NCI-H510A treated with DMSO at 0.1 percent for 48 hours (cell line): ENCODE results near the gene PHRF1.
A peak's percentile ranks its signal among the peaks of the same experiment; 100 is the strongest.
"Not testable (repeated sequence)": the region's sequence is repeated elsewhere in the genome, so short reads cannot be mapped to it uniquely, and the experiment has no call there.

Source experiments
- DNase-seq: peaks from one replicate; lab custom pipeline; 2025; lab: John Stamatoyannopoulos, UW

The PHRF1 gene

DNA sequence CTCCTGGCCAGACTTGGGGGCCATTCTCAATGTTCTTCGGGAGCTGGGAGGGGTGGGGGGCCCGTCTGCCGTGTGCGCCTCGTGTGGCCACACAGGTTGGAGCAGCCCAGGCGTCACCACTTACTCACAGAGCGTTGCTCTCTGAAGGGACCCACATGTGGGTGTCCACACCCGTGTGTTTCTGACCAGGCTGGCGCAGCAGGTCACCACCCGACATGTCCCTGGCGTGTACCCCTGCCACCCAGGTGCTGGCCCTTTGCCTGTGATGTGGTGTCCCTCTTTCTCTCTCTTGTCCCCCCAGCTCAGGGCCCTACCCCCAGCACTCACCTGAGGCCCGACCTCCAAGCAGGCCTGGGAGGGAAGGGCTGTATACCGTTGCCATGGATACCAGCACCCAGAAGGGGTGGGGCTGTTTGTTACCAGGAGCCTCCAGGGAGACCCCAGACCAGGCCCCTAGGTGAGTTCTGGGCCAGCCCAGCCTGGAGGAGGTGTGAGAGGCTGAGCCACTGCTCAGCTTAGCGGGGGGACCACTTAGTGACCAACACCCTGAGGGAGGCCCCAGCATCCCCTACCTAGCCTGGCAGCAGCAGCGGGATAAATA, 17.1 kb upstream of the PHRF1 start:
- DNase-seq: no peak

DNA sequence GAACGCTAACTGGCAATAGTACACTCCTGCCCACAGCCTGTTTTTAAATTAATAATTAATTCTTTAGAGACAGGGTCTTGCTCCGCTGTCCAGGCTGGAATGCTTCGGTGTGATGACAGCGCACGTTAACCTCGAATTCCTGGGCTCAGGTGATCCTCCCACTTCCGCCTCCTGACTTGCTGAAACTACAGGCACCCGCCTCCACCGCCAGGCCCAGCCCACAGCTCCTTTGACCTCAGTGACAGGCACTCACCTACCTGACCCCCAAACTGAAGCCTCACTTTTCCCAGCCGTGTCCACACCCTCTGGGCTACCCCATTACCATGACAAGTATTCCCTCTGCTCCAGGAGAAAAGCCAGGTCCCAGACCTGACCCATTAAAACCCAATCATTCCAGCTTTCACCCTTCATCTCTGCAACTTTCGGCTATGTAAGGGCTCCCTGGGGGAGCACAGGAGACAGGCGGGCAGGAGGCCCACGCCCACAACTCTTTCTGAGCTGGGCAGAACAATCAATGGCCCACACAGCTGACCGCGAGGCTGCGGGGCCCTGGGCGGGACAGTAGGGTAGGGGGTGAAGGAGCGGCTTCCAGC, 16.5 kb upstream of the PHRF1 start:
- no peak for DNase-seq

DNA sequence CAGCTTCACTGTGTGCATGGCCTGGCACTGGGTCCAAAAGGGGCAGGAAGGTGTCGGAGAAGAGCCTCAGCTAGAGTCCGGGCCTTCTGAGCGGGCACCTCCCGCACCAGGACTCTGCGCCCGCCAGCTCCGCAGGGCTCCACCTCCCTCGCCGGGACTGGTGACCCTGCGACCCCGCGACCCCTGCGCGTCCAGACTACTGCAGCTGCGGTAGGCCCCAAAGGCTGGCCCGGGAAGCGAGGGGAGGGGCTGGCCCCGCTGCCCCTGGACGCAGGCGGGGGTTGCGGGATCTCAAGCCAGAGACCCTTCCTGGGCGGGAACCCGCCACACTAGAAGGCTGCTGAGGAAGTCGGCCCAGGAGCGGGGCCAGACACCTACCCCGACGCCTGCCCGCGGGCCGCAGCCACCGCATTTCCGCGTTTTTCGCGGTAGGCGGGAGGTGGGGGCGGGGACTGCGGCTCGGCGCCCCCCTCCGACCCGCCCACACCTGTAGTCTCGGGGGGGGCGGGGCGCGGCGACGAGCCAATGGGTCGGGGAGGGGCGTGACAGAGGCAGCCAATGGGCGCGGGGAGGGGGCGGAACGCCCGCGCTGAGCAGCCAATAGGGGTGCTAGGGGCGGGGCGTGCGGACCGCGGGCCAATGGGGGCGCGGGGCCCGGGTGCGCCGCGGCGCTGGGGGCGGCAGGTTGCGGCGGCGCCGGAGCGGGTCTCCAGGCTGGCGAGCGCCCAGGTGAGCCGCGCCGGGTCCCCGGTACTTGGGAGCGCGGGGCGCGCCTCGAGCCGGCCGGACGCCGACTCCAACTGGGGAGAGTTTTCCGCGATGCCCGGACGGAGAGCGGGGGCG, 15.7 kb upstream of the PHRF1 start, which contains the start of the genes LMNTD2 and RASSF7:
LMNTD2 (minus strand) TSS at position 434 of the 843 bp plus-strand sequence; CDS start at position 412, 22 bp downstream.
RASSF7 (plus strand) TSS at position 666 of the 843 bp plus-strand sequence. CDS start 799 bp downstream, outside the sequence.
- peak; percentile 81 for DNase-seq

DNA sequence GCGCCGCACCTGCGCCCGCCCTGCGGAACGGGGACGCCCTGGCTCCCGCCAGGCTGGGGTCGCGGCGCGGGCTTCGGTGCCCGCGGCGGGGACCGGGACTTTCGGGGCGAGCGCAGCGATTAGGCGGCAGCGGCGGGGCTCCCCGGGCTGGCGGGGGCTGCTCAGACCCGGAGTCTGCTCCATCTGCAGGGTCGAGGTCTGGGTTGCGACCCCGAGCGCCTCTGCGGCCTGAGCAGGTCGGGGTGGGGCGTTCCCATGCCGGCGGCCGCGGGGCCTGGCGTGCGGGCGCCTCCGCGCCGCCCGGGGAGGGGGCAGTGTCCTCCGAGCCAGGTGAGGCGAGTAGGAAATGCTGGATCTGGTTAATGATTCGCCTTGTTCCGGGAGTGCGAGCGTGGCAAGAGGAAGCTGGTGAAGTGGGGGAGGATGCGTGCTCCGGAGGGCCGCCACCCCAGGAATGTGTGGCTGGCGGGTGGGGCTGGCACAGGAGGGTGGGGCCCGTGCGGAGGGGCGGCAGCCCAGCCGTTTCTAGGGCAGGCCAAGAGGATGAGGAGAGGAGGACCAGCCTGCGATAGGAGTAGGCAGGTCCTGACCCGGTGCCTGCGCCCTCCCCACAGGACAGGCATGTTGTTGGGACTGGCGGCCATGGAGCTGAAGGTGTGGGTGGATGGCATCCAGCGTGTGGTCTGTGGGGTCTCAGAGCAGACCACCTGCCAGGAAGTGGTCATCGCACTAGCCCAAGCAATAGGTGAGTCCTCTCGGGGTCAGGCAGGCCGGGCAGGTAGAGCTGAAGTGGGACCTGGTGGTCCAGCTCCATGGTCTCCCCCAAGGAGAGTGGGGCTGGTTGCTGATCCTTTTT, 14.9 kb upstream of the PHRF1 start:
- no peak for DNase-seq

DNA sequence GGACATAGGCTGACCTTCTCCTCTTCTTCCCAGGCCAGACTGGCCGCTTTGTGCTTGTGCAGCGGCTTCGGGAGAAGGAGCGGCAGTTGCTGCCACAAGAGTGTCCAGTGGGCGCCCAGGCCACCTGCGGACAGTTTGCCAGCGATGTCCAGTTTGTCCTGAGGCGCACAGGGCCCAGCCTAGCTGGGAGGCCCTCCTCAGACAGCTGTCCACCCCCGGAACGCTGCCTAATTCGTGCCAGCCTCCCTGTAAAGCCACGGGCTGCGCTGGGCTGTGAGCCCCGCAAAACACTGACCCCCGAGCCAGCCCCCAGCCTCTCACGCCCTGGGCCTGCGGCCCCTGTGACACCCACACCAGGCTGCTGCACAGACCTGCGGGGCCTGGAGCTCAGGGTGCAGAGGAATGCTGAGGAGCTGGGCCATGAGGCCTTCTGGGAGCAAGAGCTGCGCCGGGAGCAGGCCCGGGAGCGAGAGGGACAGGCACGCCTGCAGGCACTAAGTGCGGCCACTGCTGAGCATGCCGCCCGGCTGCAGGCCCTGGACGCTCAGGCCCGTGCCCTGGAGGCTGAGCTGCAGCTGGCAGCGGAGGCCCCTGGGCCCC, 14.1 kb upstream of the PHRF1 start:
- no peak for DNase-seq

DNA sequence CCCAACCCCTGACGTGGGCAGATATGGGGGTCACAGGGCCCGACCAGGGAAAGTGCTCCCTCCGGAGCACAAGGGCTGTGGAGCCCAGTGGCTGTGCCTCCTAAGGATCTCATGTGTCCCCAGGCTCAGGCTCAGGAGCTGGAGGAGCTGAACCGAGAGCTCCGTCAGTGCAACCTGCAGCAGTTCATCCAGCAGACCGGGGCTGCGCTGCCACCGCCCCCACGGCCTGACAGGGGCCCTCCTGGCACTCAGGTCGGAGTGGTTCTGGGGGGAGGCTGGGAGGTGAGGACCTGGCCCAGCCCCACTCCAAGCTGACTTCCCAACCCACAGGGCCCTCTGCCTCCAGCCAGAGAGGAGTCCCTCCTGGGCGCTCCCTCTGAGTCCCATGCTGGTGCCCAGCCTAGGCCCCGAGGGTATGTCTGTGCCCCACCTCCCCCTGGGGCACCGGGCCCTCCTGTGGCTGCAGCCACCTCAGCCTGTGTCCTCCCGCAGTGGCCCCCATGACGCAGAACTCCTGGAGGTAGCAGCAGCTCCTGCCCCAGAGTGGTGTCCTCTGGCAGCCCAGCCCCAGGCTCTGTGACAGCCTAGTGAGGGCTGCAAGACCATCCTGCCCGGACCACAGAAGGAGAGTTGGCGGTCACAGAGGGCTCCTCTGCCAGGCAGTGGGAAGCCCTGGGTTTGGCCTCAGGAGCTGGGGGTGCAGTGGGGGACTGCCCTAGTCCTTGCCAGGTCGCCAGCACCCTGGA, 13.0 kb upstream of the PHRF1 start:
- no peak for DNase-seq

DNA sequence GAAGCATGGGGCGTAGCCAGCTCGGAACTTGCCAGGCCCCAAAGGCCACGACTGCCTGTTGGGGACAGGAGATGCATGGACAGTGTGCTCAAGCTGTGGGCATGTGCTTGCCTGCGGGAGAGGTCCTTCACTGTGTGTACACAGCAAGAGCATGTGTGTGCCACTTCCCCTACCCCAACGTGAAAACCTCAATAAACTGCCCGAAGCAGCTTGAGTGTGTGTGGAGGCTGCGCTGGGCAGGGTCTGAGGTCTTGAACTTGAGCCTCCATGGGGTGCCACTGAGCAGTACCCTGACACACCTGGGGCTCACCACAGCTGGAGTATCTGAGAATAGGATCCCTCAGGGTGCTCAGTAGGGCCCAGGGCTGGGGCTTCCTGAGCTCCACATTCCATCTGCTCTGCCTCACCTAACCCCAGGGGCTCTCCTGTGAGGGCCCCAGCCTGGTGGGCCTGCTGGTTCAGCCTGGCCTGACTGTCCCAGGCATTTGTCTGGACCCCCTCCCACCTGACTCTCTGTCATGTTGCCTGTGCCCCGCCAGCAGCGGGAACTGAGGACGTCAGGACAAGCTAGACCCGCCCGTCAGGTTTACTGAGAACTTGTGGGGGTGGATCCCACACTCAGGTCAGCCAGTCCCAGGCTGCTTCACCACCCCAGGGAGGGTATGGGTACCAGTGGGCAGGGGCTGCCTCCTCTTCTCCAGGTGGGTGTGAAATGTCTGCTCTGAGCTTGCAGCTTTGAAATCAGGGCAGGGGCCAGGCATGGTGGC, 12.3 kb upstream of the PHRF1 start:
- DNase-seq: no peak

DNA sequence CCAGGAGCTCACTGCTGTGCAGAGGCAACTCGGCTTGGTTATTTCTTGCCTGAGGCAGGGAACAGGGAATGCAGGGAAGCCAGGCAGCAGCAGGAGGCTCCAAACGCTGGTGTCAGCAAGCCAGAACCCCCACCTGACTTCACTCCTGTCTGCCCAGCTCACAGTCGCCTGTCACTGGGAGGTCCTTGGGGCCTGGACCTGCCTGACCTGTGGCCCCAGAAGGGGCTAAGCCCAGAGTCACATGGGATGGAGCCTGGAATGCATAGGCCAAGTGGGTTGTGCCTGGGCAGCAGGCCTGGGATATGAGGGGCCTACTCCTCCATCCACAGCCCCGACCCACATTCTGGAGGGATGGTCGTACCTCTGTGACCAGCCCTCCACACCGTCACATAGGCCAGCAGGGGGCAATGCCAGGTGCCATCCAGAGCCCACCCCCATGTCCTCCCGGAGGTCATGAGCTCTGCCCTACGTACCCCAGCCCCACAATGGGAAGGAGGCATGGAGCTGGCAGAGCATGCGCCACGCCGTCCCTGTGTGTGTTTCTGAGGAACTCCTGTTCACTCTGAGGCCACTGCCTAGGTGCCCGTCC, 10.3 kb upstream of the PHRF1 start:
- no peak for DNase-seq

DNA sequence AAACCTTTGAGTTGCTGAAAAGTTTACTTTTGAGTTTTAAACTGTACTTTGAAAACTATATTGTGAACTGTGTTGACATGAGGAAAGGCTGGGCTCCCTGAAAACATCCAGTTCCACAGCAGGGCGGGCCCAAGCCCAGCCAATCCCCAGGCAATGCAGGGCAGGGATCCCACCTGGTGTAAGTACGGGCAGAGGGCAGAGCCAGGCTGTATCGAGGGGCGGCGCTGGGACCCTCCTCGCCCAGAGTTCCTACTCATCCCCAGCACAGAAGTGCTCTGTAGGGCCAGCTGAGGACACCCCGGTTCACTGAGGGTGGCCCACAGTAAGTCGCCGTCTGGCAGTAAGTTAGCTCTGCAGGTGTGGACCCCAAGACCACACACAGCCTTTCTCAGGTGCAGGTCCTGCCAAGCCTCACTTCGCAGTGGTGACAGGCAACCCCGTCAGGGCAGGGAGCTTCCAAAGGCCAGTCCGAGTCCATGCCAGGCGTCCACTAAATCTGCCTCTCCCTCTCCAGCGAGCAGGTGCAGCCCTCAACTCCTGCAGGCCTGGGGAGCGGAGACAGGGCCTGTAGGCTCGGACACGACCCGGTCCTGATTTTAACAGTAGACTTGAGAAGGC, 9.2 kb upstream of the PHRF1 start:
- no peak for DNase-seq

DNA sequence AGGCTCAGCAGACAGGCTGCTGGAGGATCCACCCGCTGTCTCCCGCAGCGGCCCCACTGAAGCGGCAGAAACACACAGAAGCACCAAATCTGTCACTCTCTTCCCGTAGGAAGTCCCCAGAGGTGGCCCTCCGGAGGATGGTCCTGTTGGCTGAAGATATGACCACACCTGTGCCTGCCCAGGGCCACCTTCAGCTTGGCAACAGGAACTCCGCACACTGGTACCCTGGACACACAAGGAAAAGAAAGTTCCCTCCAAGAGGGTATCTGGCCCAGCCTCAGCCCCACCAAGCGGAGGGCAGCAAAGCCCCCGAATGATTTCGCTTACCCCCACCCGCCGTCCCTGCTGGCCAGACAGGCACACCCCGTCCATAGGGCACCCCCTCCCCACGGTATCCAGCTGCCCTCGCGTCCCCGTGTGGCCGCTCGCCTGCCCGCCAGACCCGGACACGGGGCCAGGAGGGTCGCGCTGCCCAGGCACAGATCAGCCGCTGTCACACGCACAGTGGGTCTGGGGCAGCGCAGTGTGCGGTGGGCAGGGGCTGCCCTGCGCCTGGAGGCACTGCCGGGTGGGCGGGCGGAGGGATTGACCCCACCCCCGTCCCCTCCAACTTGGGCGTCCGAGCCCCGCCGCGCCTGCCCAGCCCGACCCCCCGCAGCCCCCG, 8.5 kb upstream of the PHRF1 start:
- no peak for DNase-seq

DNA sequence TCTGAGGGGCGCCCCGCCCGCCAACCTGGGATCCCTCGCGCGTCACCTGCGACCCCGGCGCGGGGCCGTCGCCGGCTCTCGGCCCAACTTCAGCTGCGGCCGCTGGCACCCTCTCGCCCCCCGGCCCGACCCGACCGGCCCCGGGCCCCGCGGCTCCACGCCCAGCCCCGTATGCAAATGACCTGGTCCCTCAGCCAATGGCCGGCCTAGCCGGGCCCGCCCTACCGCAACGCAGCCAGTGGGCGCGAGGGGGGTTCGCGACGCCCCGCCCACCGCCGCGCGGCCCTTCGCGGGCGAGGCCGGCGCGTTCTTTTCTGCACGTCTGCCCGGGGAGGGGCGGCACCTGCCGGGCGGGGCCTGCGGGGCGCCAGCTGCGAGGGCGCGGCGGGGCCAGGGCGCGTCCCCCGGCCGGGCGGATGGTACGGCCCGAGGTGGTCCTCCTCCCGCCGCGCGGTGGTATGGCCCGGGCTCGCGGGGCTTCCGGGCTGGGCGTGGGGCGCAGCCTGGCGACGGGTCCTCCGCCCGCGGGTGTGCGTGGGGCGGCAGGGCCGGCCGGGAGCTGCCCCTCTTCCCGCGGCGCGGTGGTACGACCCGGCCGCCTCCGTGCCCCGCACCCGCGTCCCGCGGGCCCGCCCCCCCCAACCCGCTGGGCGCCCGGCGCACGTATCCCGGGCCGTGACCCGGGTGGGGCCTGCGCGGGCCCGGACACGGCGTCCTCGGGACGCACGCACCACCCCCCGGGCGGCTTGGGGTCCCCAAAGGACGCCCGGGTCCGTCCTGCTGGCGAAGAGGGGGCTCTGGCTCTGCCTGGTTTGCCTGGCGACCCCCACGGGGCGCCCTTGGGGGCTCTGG, 7.7 kb upstream of the PHRF1 start:
- DNase-seq: peak; percentile 79

DNA sequence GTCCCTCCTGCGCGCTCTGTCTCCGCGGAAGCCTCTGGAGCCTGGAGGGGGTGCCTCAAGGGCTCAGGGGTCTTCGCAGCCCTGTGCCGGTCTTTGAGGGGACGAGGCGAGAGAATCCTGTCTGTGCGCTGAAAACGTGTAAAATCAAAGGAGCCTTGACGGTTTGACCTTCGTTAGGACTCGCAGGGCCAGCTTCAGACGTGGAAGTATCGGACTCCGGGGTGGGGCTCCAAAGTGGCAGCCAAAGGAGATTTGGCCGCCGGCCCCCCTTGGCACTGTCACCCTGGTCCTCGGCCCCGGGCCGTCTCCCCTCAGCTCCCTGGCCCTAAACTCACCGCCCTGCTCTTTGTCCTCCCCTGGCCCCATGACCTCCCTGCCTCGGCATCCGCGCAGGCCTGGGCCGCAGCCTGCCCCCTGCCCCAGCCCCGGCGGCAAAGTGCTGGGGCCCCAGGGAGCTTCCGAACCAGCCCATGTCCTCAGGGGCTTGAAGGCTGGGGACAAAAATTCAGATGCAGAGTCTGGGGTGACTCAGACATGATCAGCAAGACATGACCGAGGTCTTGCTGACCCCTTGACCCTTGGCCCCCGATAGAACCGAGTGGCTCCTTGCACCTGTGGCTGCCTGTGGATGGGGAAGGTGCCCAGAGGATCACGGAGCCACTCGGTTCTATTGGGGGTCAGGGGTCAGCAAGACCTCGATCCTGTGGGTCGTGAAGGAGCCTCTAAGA, 6.9 kb upstream of the PHRF1 start:
- DNase-seq: no peak

DNA sequence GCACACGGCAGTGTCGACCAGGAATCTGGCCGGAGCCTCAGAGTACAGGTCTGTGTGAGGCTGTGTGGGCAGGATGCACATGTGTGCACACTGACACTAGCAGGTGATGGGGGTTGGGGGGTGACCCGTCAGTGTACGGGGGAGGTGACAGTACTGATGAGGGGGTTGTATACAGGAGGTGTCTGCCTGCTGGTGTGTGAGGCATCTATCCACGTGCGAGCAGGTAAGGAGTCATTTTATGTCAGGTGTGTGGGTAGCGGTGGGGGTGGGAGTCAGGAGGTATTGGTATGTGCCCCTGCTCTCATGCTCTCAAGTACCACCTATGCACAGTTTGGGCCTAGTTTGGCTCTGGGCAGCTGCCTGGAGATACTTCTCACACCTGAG, 4.5 kb upstream of the PHRF1 start:
- no peak for DNase-seq

DNA sequence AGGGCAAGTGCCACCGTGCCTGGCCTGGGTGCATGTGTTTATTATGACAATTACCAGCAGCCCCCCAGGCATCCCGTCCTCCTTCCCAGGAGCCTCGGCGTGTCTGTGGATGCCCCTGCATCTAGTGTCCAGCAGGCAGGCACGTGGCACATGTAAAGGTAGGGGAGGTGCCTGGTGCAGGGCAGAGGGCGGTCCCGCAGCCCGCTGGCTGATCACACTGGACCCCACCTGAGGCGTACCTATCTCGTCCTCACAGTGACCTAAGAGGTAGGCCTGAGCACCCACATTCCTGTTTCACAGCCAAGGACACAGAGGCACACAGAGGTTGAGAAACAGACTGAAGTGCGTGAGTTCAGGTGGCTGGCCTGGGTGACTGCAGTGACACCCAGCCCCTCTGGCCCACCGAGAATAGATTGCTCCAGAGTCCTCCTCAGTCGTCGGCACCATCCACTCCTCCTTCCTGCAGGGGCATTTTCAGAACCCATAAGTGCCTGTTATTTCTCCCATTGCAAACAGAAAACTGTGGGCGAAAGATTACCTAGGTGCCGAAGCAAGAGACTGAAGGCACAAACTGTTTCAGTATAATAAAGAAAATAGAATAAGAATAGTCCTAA, 3.0 kb upstream of the PHRF1 start:
- no peak for DNase-seq

DNA sequence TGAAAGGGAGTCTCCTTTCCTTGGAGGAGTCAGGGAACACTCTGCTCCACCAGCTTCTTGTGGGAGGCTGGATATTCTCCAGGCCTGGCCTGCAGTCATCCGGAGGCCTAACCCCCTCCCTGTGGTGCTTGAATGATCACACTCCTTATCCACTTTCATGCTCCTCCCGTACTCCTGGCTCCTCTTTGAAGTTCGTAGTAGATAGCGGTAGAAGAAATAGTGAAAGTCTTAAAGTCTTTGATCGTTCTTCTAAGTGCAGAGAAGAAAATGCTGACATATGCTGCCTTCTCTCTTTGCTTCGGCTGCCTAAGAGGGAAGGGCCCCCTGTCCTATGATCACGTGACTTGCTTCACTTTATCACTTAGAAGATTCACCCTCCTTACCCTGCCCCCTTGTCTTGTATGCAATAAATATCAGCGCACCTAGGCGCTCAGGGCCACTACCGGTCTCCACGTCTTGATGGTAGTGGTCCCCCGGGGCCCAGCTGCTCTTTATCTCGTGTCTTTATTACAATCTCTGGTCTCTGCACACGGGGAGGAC, 2.2 kb upstream of the PHRF1 start:
- DNase-seq: not testable (repeated sequence)

DNA sequence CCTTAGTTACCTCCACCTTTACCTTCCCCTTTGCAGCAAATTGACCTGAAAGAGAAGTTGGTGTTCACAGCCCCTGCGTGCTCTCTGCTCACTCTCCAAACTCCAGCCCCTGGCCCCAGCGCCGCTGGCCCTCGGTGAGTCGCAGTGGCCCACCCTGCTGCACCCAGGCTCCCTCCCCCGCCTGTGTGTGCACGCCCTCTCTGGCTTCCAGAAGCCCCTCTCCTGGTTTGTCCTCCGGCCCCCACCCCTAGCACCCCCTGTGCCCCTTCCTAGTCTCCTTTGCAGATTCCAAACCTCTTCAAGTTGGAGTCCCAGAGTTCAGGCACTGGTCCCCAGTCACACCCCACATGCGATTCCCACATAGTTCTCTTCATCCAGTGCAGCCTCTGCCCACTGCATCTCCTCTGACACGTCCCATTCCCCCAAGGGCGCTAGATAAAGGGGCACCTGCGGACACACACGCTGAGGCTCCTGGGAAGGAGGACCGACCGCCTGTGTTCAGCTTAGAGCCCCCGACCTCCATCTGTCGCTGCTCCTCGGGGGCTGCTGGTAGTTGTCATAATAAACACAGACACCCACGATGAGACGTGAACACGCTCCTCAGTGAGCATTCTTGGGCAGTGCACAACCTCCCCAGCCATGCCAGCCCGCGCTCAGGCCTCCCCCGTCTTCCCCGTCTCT, 1.5 kb upstream of the PHRF1 start:
- DNase-seq: no peak
